AG08395 (cell line): ENCODE data around the gene FMOD.

Source experiments
- DNase-seq: peaks from one replicate; pipeline ENCODE4 v3.0.0; 2012; ENCODE audit warnings: mixed read lengths, low spot score

The FMOD gene

GRCh38 chr1:203360547-203361185 lies 9.7 kb upstream of the FMOD start:
- DNase-seq = no peak

- DNase-seq = peak; percentile 24
These were observed 8.2 kb upstream of the FMOD start for GRCh38 chr1:203359010-203359571.

DNA sequence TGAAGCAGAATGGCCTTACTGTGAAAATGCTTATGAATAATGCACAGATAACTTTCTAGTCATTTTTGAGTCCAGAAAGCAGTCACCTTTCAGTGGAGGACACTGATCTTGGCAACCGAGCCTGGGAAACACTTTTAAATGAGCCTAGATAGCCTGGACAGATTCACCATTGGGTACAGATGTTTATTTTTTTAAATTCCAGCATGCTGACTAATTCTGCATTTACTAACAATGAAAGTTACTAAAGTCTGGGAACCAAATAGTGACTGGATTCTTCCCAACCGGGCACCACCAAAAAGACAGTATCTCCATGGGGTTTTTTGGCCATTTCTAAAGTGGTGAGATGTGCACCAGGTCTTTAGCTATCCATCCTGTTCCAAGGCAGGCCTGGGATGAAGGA lies 3.3 kb upstream of the FMOD start:
- peak; percentile 60 for DNase-seq

GRCh38 chr1:203353486-203353885 lies 2.6 kb upstream of the FMOD start:
- DNase-seq = no peak

- no peak for DNase-seq
These were observed 973 bp downstream of the FMOD start for GRCh38 chr1:203349773-203350524.

GRCh38 chr1:203349166-203349565 lies 1.8 kb downstream of the FMOD start:
- no peak for DNase-seq

DNA sequence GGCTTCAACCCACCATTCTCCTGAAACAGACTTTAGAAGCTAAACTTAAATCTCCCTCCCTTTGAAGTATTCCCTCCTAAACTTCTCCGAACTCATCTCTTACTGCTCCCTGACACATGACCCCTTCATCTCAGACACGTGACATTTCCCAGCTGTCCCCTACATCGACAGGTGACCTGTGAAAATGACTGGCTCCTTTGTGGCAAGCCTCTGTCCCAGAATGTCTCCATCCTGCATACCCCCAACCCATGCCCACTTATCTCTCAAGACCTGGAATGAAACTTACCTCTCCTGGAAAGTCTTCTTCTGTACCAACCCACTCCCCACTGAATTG lies 4.2 kb downstream of the FMOD start:
- DNase-seq = no peak

GRCh38 chr1:203346060-203346768 lies 4.7 kb downstream of the FMOD start:
- DNase-seq = no peak

- no peak for DNase-seq
These were observed 6.8 kb downstream of the FMOD start for GRCh38 chr1:203343956-203344754.

- DNase-seq = peak; percentile 72
These were observed 8.6 kb downstream of the FMOD start for GRCh38 chr1:203342192-203342940.

- peak; percentile 89 for DNase-seq
These were observed 10.7 kb downstream of the FMOD start for GRCh38 chr1:203340112-203340790.

DNA sequence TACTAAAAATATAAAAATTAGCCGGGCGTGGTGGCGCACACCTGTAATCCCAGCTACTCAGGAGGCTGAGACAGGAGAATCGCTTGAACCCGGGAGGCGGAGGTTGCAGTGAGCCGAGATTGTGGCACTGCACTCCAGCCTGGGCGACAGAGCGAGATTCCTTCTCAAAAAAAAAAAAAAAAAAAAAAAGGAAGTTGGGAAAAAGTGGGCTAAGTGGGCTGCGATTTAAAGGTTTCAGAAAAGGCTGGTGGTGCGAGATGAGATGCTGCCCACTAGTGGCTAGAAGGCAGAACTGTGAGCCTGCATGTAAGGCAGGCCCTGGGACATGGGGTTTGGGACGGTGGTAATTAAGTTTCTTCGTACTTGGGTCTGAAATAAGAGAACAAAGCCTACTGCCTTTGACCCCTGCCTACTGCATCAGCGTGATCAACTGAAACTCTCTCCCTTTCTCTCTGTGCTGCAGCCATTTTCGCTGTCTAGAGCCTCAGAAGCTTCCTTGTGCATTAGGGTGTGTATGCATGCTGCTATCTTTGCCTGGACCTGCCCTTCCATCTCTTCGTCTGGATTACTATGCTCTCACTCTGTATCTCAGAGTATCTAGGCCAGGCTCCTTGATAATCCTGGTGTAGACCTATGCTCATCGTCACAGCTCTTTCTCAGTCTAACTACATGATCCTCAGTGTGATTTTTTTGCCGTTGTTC lies 12.4 kb downstream of the FMOD start:
- peak; percentile 82 for DNase-seq

- DNase-seq = no peak
These were observed 14.8 kb downstream of the FMOD start for GRCh38 chr1:203336097-203336496.

DNA sequence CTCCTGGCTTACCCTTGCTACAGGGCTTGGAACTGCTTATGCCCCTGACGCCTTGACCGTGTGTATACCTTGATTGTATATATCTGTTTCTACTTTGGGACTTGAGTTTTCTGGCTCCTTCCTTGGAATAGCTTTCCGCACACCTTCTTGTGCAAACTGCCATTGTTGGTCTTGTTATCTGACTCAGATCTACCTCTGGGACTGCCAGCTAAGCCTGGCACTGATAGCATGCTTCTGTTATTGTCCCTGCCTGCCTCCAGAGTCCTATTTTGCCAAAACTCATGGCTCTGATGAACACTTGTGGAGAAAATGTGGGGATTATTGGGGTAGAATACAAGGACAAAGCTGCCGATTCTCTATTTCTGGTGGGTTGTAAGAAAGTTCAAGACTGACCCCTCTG lies 15.4 kb downstream of the FMOD start:
- DNase-seq = no peak

DNA sequence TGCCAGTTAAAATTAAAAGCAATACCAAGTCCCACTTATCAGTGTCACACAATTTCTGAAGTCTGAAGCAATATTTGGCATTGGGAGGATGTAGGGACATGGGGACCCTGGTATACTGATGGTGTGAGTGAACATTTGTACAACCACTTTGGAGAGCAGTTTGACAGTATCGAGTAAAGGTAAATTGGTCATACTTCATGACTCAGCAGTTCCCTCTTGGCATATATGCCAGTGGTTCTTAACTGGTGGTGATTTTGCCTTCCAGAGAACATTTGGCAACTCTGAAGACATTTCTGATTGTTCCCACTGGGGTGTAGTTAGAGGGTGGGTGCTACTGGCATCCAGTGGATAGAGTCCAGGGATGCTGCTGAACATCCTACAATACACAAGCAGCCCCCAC lies 19.7 kb downstream of the FMOD start:
- DNase-seq = no peak

DNA sequence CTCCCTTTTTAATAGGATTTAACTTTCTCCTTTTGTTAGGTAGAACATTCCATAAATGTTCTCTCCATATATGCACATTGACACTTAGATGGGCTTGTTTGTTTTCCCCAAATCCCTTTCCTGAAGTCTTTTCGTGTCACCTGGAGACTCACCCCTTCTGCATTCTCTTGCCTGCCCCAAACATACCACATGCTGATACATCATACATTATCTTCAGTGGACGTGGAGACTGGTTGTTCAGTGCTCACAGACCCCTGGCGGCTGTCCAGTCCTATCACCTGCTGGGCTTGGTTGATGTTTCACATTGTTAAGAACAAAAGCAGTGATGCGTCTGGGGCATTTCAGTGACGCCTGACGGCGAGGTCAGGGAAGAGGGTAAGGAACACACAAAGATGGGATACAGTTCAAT lies 22.2 kb downstream of the FMOD start:
- DNase-seq = no peak

GRCh38 chr1:203327684-203328457 lies 23.1 kb downstream of the FMOD start:
- peak; percentile 65 for DNase-seq

DNA sequence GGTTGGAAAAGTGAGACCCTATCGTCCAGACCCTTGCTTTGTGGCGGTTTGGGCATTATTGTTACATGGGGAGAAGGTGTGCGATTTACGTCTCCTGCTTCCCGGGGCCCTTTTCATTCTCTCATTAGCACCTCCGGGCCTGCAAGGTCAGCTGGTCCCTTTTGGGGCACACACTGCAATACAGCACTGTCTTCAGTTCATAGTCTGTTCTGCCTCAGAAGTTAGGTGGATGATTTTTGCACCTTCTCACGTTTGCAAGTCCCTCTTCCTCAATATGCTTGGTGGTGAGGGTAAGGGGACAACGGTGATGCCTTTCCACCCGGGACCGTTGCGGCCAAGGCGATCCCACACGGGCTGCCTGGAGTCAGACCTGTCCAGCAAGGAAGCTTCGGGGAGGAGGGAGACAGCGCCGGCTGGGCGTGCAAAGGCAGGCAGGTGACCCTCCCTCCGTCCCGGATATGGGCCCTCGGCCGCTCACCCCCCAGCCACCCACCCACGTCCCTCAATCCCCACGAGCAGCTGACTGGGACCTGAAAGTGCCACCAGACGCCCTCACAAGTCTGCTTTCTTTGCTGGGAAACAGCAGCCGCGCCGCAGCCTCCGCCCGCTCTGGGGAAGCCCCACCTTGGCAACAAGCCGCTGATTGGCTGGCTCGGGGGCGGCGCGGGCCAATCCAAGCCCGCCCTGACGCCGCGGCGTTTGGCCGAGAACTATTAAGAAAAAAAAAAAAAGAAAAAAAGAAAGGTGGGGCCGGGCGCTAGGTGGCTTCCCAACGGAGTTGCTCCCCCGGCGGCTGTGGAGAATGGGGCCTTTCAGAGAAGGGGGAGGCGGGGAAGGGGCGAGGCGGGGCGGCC lies 23.9 kb downstream of the FMOD start:
- DNase-seq = peak; percentile 98
